Activated T-helper 2 cell treated with anti-CD3 and anti-CD28 coated beads, Interferon-gamma antibody, Interleukin-2, Interleukin-4, amounts not matched to agents 10 μg/mL and 5 μg/mL and 100 μg/mL, durations not matched to agents 14 hours and 24 hours and 36 hours (primary cell): Measurements from ENCODE around the gene CER1. TPM values are rescaled to one million over a fixed set of nuclear protein-coding genes. Genes with fewer than 3 reads are reported as not detected.

Experiments
- DNase-seq: peaks from one replicate; pipeline ENCODE4 v3.0.0; 2021; ENCODE audit warnings: low spot score
- H3K27ac Mint-ChIP-seq: one replicate; pipeline ENCODE4 v1.8.0; 2021; ENCODE audit warnings: mixed read lengths
- H3K27me3 Mint-ChIP-seq: one replicate; pipeline ENCODE4 v1.8.0; 2021; ENCODE audit warnings: low read depth, mixed read lengths
- H3K36me3 Mint-ChIP-seq: one replicate; pipeline ENCODE4 v1.8.0; 2021; ENCODE audit warnings: low read depth, mixed read lengths
- H3K4me1 Mint-ChIP-seq: one replicate; pipeline ENCODE4 v1.8.0; 2021; ENCODE audit warnings: low read depth, mixed read lengths
- H3K4me3 Mint-ChIP-seq: one replicate; pipeline ENCODE4 v1.8.0; 2021; ENCODE audit warnings: low read depth, mild to moderate bottlenecking, moderate library complexity, mixed read lengths
- H3K9me3 Mint-ChIP-seq: one replicate; pipeline ENCODE4 v1.8.0; 2021; ENCODE audit warnings: mixed read lengths
- intact Hi-C: fragments of 100-400 bp; cut with micrococcal nuclease; formaldehyde crosslinking; loops from one replicate; pipeline ENCODE4 v1.15.1; 2023
- total RNA-seq: library from RNA; stranded (reverse); gene quantifications from 2 replicates; pipeline ENCODE4 v1.2.3, GENCODE V29; 2022

The CER1 gene
- total RNA-seq, 1 donor from 2014 or later, result not detected

GRCh38 chr9:14747111-14747510 lies 24.6 kb upstream of the CER1 start:
- intact Hi-C loops, result no loop called here

DNA sequence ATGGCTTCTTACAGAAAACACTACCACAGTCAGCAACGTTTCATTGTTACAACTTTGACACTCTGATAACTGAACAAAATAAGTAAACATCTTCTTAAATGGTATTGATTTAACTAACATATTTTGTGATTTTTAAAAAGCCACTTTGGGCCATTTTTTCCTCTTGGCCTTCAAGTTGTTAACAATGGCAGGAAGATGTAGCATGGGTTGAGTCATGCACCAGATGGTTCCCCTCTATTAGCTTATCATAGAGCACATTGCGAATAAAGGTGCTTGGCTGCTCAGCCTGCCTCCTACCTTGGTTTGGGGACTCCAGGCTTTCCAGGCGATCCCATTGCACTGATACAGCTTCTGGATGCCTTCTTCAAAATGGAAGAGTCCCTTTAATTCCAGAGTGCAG lies 24.1 kb upstream of the CER1 start:
- Mint-ChIP-seq H3K27me3 (peaks cover 23% of the 10 kb centered on the region), H3K4me3 (no peak overlapping the region), H3K36me3 (no peaks in the 10 kb centered on the region), H3K4me1 (peaks cover 4% of the 10 kb centered on the region), H3K9me3 (no peaks in the 10 kb centered on the region), H3K27ac (no peak overlapping the region)
- intact Hi-C loops, result no loop called here
- no peak for DNase-seq

More at GRCh38 chr9:14747111-14747510, 24.6 kb upstream of the CER1 start:
- H3K36me3 Mint-ChIP-seq, result no peaks in the 10 kb centered on the region
- H3K27ac Mint-ChIP-seq, result no peak overlapping the region
- no peak overlapping the region for H3K4me3 Mint-ChIP-seq
- no peaks in the 10 kb centered on the region for H3K9me3 Mint-ChIP-seq
- DNase-seq, result no peak
- H3K27me3 Mint-ChIP-seq, result peaks cover 21% of the 10 kb centered on the region
- H3K4me1 Mint-ChIP-seq, result peaks cover 4% of the 10 kb centered on the region

GRCh38 chr9:14744768-14745167 lies 22.2 kb upstream of the CER1 start:
- intact Hi-C loops, result no loop called here
- Mint-ChIP-seq H3K9me3 (no peaks in the 10 kb centered on the region), H3K36me3 (no peaks in the 10 kb centered on the region), H3K4me3 (no peak overlapping the region), H3K27me3 (peaks cover 10% of the 10 kb centered on the region), H3K27ac (no peak overlapping the region), H3K4me1 (peaks cover 1% of the 10 kb centered on the region)
- DNase-seq, result no peak

DNA sequence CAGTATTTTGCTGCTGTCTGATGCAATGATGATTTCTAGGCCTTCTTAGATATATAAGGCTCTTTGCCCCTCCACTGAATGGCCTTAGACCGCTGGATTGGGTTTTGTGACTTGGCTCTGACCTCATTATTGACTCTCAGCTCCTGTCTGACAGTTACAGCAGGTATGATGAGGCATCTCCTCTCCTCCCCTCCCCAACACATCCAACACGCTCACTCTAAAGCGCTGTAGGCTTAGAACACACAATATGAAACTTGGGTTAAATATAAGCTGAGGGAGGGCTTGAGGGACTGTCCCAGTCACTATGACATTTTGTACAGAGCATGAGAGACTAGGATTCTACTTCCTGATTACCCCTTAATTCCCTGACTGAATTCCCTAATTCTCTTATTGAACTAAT lies 18.8 kb upstream of the CER1 start:
- Mint-ChIP-seq H3K4me1 (no peaks in the 10 kb centered on the region), H3K36me3 (no peaks in the 10 kb centered on the region), H3K9me3 (no peaks in the 10 kb centered on the region), H3K4me3 (no peak overlapping the region), H3K27me3 (peaks cover 9% of the 10 kb centered on the region), H3K27ac (no peak overlapping the region)
- DNase-seq, result no peak
- intact Hi-C loops, result no loop called here

DNA sequence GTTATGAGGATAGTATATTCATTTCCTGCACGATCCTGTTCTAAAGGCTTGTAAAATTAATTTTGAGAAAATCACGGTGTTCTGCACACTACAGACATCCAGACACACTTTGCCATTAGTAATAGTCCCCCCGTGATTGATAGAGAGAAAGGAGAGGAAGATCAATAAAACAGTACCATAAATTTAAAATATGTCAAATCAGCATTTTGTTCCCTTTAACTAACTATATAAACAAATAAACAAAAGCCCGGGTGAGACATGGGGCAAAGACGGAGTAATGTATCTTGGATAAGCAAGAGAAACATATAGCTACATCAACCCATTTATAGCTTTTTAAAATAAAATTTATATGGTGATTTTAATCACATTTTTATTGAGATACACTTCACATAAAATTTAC lies 10.6 kb upstream of the CER1 start:
- intact Hi-C loops, result no loop called here
- Mint-ChIP-seq H3K27ac (no peak overlapping the region), H3K36me3 (no peaks in the 10 kb centered on the region), H3K9me3 (no peaks in the 10 kb centered on the region), H3K4me3 (no peak overlapping the region), H3K27me3 (peaks cover 7% of the 10 kb centered on the region), H3K4me1 (no peaks in the 10 kb centered on the region)
- no peak for DNase-seq

GRCh38 chr9:14731294-14731981 lies 8.9 kb upstream of the CER1 start:
- Mint-ChIP-seq H3K36me3 (no peaks in the 10 kb centered on the region), H3K4me3 (no peak overlapping the region), H3K27me3 (peaks cover 4% of the 10 kb centered on the region), H3K9me3 (no peaks in the 10 kb centered on the region), H3K4me1 (no peaks in the 10 kb centered on the region), H3K27ac (no peak overlapping the region)
- no peak for DNase-seq
- intact Hi-C loops, result no loop called here

- Mint-ChIP-seq H3K27ac (no peak overlapping the region), H3K4me1 (no peaks in the 10 kb centered on the region), H3K36me3 (no peaks in the 10 kb centered on the region), H3K9me3 (no peaks in the 10 kb centered on the region), H3K4me3 (no peak overlapping the region), H3K27me3 (peaks cover 2% of the 10 kb centered on the region)
- intact Hi-C loops, result no loop called here
- no peak for DNase-seq
These were observed 7.9 kb upstream of the CER1 start for GRCh38 chr9:14730461-14730898.

- H3K27me3 Mint-ChIP-seq, result peaks cover 3% of the 10 kb centered on the region
- no peak overlapping the region for H3K4me3 Mint-ChIP-seq
- H3K36me3 Mint-ChIP-seq, result no peaks in the 10 kb centered on the region
- intact Hi-C loops, result no loop called here
- no peak overlapping the region for H3K27ac Mint-ChIP-seq
- no peak for DNase-seq
- H3K4me1 Mint-ChIP-seq, result no peaks in the 10 kb centered on the region
- no peaks in the 10 kb centered on the region for H3K9me3 Mint-ChIP-seq
These were observed 768 bp upstream of the CER1 start for GRCh38 chr9:14723301-14723700.

DNA sequence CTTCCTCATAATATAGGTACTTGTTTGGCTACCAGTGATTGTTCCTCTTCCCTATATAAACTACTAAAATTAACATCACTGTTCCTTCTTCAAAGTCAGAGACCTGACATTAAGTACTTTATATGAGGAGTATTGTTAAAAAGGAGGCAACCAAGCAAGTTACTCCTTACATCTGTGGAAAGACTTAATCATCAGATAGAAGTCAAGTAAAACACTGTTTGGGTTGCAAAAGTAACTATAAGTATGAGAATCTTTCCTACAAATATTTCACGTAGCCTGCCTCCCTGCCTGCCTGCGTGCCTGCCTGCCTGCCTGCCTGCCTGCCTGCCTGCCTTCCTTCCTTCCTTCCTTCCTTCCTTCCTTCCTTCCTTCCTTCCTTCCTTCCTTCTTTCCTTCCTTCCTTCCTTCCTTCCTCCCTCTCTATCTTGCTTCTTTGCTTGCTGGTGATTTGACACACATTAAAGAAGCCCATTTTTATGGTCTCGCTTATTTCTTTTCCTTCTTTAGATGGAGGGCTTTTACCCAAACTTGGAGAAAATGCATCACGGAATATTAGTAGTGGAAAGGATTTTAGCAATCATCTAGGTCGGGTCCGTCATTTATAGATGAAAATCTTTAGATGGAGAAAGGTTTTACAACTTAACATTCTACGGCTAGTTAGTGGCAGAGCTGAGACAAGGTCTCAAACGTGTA lies 3.2 kb downstream of the CER1 start:
- peaks cover 3% of the 10 kb centered on the region for H3K27me3 Mint-ChIP-seq
- no peak overlapping the region for H3K4me3 Mint-ChIP-seq
- no peak overlapping the region for H3K27ac Mint-ChIP-seq
- no peaks in the 10 kb centered on the region for H3K36me3 Mint-ChIP-seq
- H3K4me1 Mint-ChIP-seq, result no peaks in the 10 kb centered on the region
- intact Hi-C loops, result no loop called here
- H3K9me3 Mint-ChIP-seq, result no peaks in the 10 kb centered on the region
- no peak for DNase-seq

GRCh38 chr9:14715102-14715501 lies 7.4 kb downstream of the CER1 start:
- peaks cover 6% of the 10 kb centered on the region for H3K27me3 Mint-ChIP-seq
- no peaks in the 10 kb centered on the region for H3K36me3 Mint-ChIP-seq
- peaks cover 2% of the 10 kb centered on the region for H3K9me3 Mint-ChIP-seq
- intact Hi-C loops, result no loop called here
- DNase-seq, result no peak
- H3K4me3 Mint-ChIP-seq, result no peak overlapping the region
- H3K4me1 Mint-ChIP-seq, result no peaks in the 10 kb centered on the region
- H3K27ac Mint-ChIP-seq, result no peak overlapping the region

DNA sequence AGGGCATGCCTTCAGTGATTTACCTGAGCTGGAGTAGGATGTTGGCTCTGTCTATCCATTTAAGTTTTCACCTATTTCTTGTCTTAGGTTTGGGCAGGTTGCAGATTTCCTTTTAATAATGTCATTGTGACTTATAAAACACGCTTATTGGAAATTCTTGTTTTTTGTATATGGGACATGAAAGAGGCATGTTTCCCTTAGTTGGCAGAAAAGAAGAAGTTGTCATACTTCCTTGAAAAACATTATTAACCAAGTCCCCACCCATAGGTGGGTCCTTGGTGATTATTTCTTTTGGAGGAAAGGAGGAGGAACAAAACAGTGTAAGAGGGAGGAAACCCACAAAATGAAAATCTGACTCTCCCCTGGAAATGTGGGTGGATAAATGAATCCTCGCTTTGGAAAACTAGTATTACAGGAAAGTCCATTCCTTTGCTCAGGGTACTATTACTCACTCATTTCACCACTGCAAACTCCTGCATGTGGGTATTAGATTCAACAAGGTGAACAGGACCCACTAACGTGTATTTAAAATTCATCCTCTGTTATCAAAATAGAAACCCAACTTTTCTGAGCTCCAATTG lies 9.3 kb downstream of the CER1 start:
- H3K4me1 Mint-ChIP-seq, result no peaks in the 10 kb centered on the region
- DNase-seq, result no peak
- H3K27ac Mint-ChIP-seq, result no peak overlapping the region
- no peak overlapping the region for H3K4me3 Mint-ChIP-seq
- H3K36me3 Mint-ChIP-seq, result no peaks in the 10 kb centered on the region
- H3K27me3 Mint-ChIP-seq, result peaks cover 3% of the 10 kb centered on the region
- H3K9me3 Mint-ChIP-seq, result peaks cover 4% of the 10 kb centered on the region
- intact Hi-C loops, result no loop called here

DNA sequence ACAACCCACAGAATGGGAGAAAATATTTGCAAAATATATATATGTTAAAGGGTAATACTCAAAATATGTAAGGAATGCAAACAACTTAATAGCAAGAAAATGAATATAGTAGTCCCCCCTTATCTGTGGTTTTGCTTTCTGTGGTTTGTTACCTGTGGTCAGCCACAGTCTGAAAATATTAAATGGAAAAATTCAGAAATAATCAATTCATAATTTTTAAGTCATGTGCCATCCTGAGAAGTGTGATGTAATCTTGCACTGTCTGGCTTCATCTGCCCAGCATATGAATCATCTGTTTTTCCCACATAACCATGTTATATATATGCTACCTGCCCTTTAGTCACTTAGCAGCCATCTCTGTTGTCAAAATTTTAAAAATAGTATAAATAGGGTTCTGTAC lies 11.7 kb downstream of the CER1 start:
- Mint-ChIP-seq H3K27me3 (peaks cover 3% of the 10 kb centered on the region), H3K36me3 (no peaks in the 10 kb centered on the region), H3K4me3 (no peak overlapping the region), H3K4me1 (no peaks in the 10 kb centered on the region), H3K9me3 (peaks cover 21% of the 10 kb centered on the region), H3K27ac (no peak overlapping the region)
- intact Hi-C loops, result no loop called here
- DNase-seq, result no peak

- H3K36me3 Mint-ChIP-seq, result no peaks in the 10 kb centered on the region
- H3K9me3 Mint-ChIP-seq, result peaks cover 34% of the 10 kb centered on the region
- no peak for DNase-seq
- H3K27ac Mint-ChIP-seq, result no peak overlapping the region
- intact Hi-C loops, result no loop called here
- H3K27me3 Mint-ChIP-seq, result peaks cover 3% of the 10 kb centered on the region
- no peaks in the 10 kb centered on the region for H3K4me1 Mint-ChIP-seq
- no peak overlapping the region for H3K4me3 Mint-ChIP-seq
These were observed 15.9 kb downstream of the CER1 start for GRCh38 chr9:14706530-14707140.
